K562 (cell line): ENCODE results near the gene ATXN7L2. TPM values are rescaled to one million over a fixed set of nuclear protein-coding genes. Genes with fewer than 3 reads are reported as not detected.

Source experiments
- BRD9 ChIP-seq: fragments of 450-650 bp; IDR thresholded peaks from 2 replicates; pipeline ENCODE4 v1.6.1; 2018; ENCODE audit warnings: low read depth; ENCODE audit not compliant: partially characterized antibody
- BRF2 ChIP-seq: IDR thresholded peaks from 3 replicates; pipeline ENCODE4 v1.6.1; 2011; ENCODE audit warnings: borderline replicate concordance, mild to moderate bottlenecking; ENCODE audit not compliant: insufficient read length, insufficient read depth
- CTCFL ChIP-seq: IDR thresholded peaks from 2 replicates; pipeline ENCODE4 v1.6.1; 2011; ENCODE audit warnings: borderline replicate concordance, low read depth, mild to moderate bottlenecking, moderate library complexity, low read length; ENCODE audit not compliant: insufficient read depth, poor library complexity, severe bottlenecking
- FOXK1 ChIP-seq: sonication (generic); formaldehyde crosslinking; IDR thresholded peaks from 2 replicates; pipeline ENCODE4 v1.8.0; 2022; ENCODE audit warnings: missing genetic modification reagents, mild to moderate bottlenecking, borderline replicate concordance
- GATAD2A ChIP-seq: fragments of 450-650 bp; IDR thresholded peaks from 2 replicates; pipeline ENCODE4 v1.6.1; 2017
- GATAD2B ChIP-seq: fragments of 450-650 bp; IDR thresholded peaks from 2 replicates; pipeline ENCODE4 v1.6.1; 2017; ENCODE audit warnings: mild to moderate bottlenecking, borderline replicate concordance
- KAT2B ChIP-seq: IDR thresholded peaks from one replicate; pipeline ENCODE4 v1.6.1; 2012; ENCODE audit warnings: low read depth, mild to moderate bottlenecking, control low read depth, inconsistent platforms, low read length, moderate library complexity
- KLF13 ChIP-seq: fragments of 450-650 bp; IDR thresholded peaks from 2 replicates; pipeline ENCODE4 v1.6.1; 2016; ENCODE audit warnings: missing genetic modification characterization, low read depth, mild to moderate bottlenecking, missing compliant biosample characterization, moderate library complexity, borderline replicate concordance
- MAFK ChIP-seq: IDR thresholded peaks from 2 replicates; pipeline ENCODE4 v1.6.1; 2011; ENCODE audit warnings: low read length, improper control_type of control experiment
- MEF2D ChIP-seq: conservative IDR thresholded peaks from 2 replicates; pipeline ENCODE4 v1.6.1; 2016; ENCODE audit warnings: low read depth, missing genetic modification characterization, missing compliant biosample characterization
- MTA2 ChIP-seq: fragments of 450-650 bp; IDR thresholded peaks from 2 replicates; pipeline ENCODE4 v1.6.1; 2016; ENCODE audit warnings: low read depth
- PCBP2 ChIP-seq: fragments of 200-400 bp; formaldehyde crosslinking; IDR thresholded peaks from 2 replicates; pipeline ENCODE4 v1.6.1; 2018; ENCODE audit warnings: low read length, low read depth, mild to moderate bottlenecking, moderate library complexity; ENCODE audit not compliant: poor library complexity, severe bottlenecking
- PHF20 ChIP-seq: fragments of 450-650 bp; IDR thresholded peaks from 2 replicates; pipeline ENCODE4 v1.6.1; 2018; ENCODE audit not compliant: partially characterized antibody
- PHF8 ChIP-seq: fragments of 200-600 bp; sonication (generic); IDR thresholded peaks from 2 replicates; pipeline ENCODE4 v1.6.1; 2012; ENCODE audit warnings: mixed run types, mild to moderate bottlenecking, inconsistent platforms, low read length, moderate library complexity, borderline replicate concordance
- SOX6 ChIP-seq: fragments of 450-650 bp; IDR thresholded peaks from 2 replicates; pipeline ENCODE4 v1.6.1; 2014; ENCODE audit warnings: mild to moderate bottlenecking
- STAT5B ChIP-seq: fragments of 250-450 bp; sonication (Bioruptor Pico); IDR thresholded peaks from 2 replicates; pipeline ENCODE4 v1.8.0; 2021; ENCODE audit warnings: mild to moderate bottlenecking, inconsistent platforms
- ZNF280B ChIP-seq: fragments of 250-450 bp; sonication (Bioruptor Pico); IDR thresholded peaks from 2 replicates; pipeline ENCODE4 v1.5.1; 2021; ENCODE audit warnings: mild to moderate bottlenecking
- ZNF561 ChIP-seq: fragments of 450-650 bp; formaldehyde crosslinking; conservative IDR thresholded peaks from 2 replicates; pipeline ENCODE4 v1.4.0; 2020; ENCODE audit warnings: mild to moderate bottlenecking, moderate library complexity
- ZNF592 ChIP-seq: fragments of 450-650 bp; IDR thresholded peaks from 2 replicates; pipeline ENCODE4 v1.6.1; 2017; ENCODE audit warnings: antibody characterized with exemption, mild to moderate bottlenecking
- ZNF778 ChIP-seq: fragments of 450-650 bp; formaldehyde crosslinking; IDR thresholded peaks from 2 replicates; pipeline ENCODE4 v1.4.0; 2020; ENCODE audit warnings: mild to moderate bottlenecking, moderate library complexity
- ZNF780A ChIP-seq: fragments of 250-450 bp; sonication (Bioruptor Pico); IDR thresholded peaks from 2 replicates; pipeline ENCODE4 v1.5.0; 2021; ENCODE audit warnings: mild to moderate bottlenecking
- polyA plus RNA-seq, 8 experiments: library from polyadenylated mRNA; depleted of rRNA in 4 of 8; stranded (reverse) in 5 of 8; unstranded in 3 of 8; fragments of >200 nt; fragmentation: Nextera tagmentation in 2 of 8; fragmentation: Illumina TruSeq in 1 of 8; extraction: Ambion mirVana in 2 of 8; extraction: Trizol in 1 of 8; gene quantifications; 2 replicates each; pipeline versions ENCODE4 v1.2.1 to v1.2.3, GENCODE V29; 2011 to 2014; ENCODE audit warnings: inconsistent platforms in 1 of 8, missing spikeins in 1 of 8
- total RNA-seq, 7 experiments: library from RNA; depleted of rRNA in 6 of 7; stranded (reverse); fragments of >200 nt in 6 of 7; fragmentation: Illumina TruSeq in 2 of 7; extraction: Trizol in 2 of 7; gene quantifications; 2 replicates each; pipeline versions ENCODE4 v1.2.1 to v1.2.3, GENCODE V29; 2011 to 2021; ENCODE audit warnings: low replicate concordance in 1 of 7

The ATXN7L2 gene
- total and polyA plus RNA-seq, 9 of the 15 experiments (the other 6 are each of a cell fraction or from before 2014, with no cell fraction given): 0.21 to 10.4 (median 5.8) TPM

GRCh38 chr1:109438798-109439297, 44.9 kb upstream of the ATXN7L2 start (continued):
- TF ChIP-seq ZNF280B (no peak), ZNF561 (no peak), MTA2 (no peak), SOX6 (no peak), MEF2D (tag) (peak; percentile 97), GATAD2B (no peak), ZNF778 (no peak), KLF13 (tag) (no peak), PHF8 (no peak), STAT5B (CRISPR knock-in tag) (no peak), PCBP2 (no peak), ZNF780A (CRISPR knock-in tag) (no peak), CTCFL (no peak), KAT2B (no peak), BRD9 (no peak), GATAD2A (no peak), PHF20 (no peak), BRF2 (no peak), ZNF592 (0 out of 2 replicates have a peak, but pooled peaks have one; percentile 56), MAFK (peak; percentile 63; the same call in 1 of the 2 replicates), FOXK1 (CRISPR knock-in tag) (no peak)
